LNCaP clone FGC (cell line): Measurements from ENCODE around the gene ASTN2.

Source experiments
- DNase-seq: peaks from one replicate; pipeline ENCODE4 v3.0.0-alpha.2; 2011; ENCODE audit warnings: low read depth
- H3K4me3 ChIP-seq: 2 replicates; pipeline ENCODE4 v1.5.1; 2011; ENCODE audit warnings: mild to moderate bottlenecking, low read depth, low read length, control low read depth
- CTCF ChIP-seq: IDR thresholded peaks from 2 replicates; pipeline ENCODE4 v1.5.1; 2012; ENCODE audit warnings: mild to moderate bottlenecking; ENCODE audit not compliant: control insufficient read depth, insufficient read depth; ENCODE audit errors: extremely low read depth

The ASTN2 gene

GRCh38 chr9:116468793-116469527, 945.9 kb downstream of the ASTN2 start:
- TF ChIP-seq CTCF, result no peak
- DNase-seq, result no peak
- no peak overlapping the region for H3K4me3 ChIP-seq

- no peak for DNase-seq
- TF ChIP-seq CTCF, result no peak
- no peak overlapping the region for H3K4me3 ChIP-seq
These were observed 946.5 kb downstream of the ASTN2 start for GRCh38 chr9:116468369-116468768.

- TF ChIP-seq CTCF, result no peak
- DNase-seq, result no peak
- H3K4me3 ChIP-seq, result no peak overlapping the region
These were observed 947.0 kb downstream of the ASTN2 start for GRCh38 chr9:116467740-116468351.

- no peak for TF ChIP-seq CTCF
- H3K4me3 ChIP-seq, result no peak overlapping the region
- DNase-seq, result no peak
These were observed 948.3 kb downstream of the ASTN2 start for GRCh38 chr9:116466271-116467235.

GRCh38 chr9:116465576-116466270, 949.1 kb downstream of the ASTN2 start:
- DNase-seq, result no peak
- no peak for TF ChIP-seq CTCF

GRCh38 chr9:116464987-116465571, 949.8 kb downstream of the ASTN2 start:
- no peak for TF ChIP-seq CTCF
- no peak for DNase-seq
- H3K4me3 ChIP-seq, result no peak overlapping the region

More at GRCh38 chr9:116465576-116466270, 949.1 kb downstream of the ASTN2 start:
- H3K4me3 ChIP-seq, result no peak overlapping the region
